ENCODE results near the gene GAS6.

The GAS6 gene

GRCh38 chr13:113819731-113820715 is 43.9 kb downstream of the GAS6 start:
- no peak for FAIRE-seq

- FAIRE-seq, result no peak
These were observed 44.5 kb downstream of the GAS6 start for GRCh38 chr13:113819341-113819730.

DNA sequence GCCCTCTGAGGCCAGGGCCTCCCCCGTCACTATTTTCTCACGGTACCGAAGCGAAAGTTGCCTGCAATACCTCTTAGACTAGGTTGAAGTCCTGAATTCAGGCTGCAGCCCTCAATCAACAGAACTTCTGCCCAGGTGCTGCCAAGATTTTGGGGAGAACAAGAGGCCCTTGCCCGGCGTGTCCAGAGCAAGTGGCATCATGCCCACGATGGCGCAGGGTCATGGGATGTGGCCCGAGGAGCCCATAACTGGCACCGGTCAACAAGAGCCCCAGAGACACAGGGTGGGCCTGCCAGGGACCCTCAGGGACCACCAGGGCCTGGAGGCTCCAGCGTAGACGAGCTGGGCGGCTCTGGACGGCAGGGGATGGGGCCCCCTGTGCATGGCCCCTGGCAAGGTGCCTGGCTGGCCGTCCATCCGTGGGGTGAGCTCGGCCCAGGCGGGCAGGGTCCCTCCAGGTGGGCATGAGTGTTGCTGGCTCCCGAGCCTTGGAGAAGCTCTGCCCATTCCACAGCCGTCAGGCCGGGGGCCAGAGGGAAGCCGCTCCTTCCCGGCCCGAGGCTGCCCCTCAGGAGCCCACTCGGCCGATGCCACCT is 45.1 kb downstream of the GAS6 start:
- FAIRE-seq, result no peak

DNA sequence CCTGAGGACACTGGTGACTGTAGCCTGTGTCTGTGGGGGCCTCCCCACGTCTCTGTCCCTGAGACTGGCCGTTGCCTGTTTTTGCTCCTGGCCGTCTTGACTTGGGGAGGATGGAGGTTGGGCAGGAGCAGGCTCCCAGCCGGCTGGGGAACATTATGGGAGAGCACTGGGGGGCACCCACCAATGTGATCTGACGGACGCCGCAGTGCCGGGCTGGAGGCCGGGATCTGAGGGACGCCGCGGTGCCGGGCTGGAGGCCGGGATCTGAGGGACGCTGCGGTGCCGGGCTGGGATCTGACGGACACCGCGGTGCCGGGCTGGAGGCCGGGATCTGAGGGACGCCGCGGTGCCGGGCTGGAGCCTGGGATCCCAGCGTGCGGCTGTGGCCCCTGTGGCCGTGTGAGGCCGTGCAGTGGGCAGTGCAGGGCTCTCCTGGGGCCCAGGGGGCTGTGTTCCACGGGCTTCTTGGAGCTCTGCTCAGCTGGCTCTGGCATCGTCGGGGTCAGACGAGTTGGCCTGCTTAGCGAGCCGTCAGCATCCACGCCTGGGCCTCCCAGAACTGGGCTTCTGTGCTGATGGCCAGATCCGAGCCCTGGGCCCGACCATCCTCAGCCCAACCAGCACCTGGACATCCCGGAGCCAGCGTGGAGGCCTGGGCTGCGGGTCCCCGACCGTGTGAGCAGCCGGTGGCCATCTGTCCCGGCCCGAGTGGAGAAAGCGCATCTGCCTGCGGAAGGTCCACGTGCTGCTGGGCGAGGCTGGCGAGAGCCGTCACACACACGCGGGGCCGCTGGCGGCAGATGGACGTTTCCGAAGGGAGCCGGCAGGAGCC is 45.8 kb downstream of the GAS6 start:
- no peak for FAIRE-seq

DNA sequence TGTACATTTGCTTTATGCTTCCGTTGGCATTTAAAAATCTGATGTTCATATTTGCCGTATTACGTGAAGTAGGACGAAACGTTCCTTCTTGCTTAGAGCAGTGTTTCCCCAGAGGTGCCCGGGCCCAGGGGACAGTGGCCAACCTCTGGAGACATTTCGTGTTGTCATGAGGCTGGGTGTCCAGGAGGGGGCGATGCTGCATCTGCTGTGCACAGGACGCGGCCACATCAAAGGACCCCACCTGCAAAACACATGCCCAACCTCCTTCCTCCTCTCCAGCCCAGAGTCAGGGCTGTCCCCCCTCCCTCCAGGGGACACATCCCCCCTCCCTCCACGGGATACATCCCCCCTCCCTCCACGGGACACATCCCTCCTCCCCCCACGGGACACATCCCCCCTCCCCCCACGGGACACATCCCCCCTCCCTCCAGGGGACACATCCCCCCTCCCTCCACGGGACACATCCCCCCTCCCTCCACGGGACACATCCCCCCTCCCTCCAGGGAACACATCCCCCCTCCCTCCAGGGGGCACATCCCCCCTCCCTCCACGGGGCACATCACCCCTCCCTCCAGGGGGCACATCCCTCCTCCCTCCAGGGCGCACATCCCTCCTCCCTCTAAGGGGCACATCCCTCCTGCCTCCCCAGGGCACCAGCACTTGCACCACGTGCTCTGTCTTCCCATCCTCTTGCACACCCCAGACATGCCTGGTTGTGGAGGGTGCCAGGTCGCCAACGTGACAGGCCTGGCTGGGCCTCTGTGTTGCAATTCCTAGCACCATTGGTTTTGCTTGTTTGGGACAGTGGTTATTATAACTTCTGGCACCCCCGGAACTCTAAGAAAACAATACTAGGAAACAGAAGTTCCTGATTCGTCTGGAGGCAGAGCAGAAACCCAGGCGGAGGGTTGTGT is 46.7 kb downstream of the GAS6 start:
- no peak for FAIRE-seq

GRCh38 chr13:113816254-113816929 is 47.5 kb downstream of the GAS6 start:
- no peak for FAIRE-seq

DNA sequence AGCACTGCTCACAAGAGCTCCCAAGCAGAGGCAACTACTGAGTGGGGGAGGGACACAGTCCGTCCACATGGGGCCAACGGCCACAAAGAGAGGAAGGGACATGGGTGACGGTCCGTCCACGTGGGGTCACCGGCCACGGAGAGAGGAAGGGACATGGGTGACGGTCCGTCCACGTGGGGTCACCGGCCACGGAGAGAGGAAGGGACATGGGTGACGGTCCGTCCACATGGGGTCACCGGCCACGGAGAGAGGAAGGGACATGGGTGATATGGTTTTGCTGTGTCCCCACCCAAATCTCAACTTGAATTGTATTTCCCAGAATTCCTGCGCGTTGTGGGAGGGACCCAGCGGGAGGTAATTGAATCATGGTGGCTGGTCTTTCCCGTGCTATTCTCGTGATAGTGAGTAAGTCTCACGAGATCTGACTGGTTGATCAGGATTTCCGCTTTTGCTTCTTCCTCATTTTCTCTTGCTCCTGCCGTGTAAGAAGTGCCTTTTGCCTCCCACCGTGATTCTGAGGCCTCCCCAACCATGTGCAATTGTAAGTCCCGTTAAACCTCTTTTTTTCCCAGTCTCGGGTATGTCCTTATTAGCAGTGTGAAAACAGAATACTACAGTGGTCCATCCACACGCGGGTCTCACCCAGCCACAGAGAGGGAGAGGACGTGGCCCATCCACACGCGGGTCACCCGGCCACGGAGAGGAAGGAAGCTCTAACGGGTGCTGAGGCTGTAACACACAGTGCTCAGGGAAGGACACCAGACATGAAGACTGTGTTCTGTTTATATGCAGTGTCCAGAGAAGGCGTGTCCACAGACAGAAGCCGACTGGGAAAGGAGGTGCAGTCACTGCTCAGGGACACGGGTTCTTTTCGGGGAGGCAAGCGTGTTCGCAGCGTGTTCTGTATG is 48.5 kb downstream of the GAS6 start:
- FAIRE-seq, result no peak

DNA sequence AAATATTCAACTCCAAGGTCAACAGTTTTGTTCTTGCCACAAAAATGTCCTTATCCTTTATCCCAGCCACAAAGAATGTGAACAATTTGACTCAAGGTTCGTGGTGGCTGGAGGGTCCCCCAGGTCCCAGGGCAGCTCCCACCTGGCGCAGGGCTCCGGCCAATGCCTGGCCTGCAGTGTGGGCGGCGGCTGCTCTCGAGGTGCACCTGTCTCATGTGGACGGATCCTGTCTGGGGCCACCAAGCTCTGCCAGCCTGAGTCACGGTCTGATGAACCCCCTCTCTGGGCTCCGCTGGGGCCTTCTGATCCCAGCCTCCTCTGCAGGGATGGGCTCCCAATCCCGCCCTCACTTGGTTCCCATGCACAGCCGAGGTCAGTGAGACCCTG is 49.4 kb downstream of the GAS6 start:
- no peak for FAIRE-seq

GRCh38 chr13:113813749-113814434 is 50.0 kb downstream of the GAS6 start:
- no peak for FAIRE-seq

GRCh38 chr13:113813070-113813748 is 50.7 kb downstream of the GAS6 start:
- no peak for FAIRE-seq

GRCh38 chr13:113812178-113813040 is 51.5 kb downstream of the GAS6 start:
- FAIRE-seq, result no peak

DNA sequence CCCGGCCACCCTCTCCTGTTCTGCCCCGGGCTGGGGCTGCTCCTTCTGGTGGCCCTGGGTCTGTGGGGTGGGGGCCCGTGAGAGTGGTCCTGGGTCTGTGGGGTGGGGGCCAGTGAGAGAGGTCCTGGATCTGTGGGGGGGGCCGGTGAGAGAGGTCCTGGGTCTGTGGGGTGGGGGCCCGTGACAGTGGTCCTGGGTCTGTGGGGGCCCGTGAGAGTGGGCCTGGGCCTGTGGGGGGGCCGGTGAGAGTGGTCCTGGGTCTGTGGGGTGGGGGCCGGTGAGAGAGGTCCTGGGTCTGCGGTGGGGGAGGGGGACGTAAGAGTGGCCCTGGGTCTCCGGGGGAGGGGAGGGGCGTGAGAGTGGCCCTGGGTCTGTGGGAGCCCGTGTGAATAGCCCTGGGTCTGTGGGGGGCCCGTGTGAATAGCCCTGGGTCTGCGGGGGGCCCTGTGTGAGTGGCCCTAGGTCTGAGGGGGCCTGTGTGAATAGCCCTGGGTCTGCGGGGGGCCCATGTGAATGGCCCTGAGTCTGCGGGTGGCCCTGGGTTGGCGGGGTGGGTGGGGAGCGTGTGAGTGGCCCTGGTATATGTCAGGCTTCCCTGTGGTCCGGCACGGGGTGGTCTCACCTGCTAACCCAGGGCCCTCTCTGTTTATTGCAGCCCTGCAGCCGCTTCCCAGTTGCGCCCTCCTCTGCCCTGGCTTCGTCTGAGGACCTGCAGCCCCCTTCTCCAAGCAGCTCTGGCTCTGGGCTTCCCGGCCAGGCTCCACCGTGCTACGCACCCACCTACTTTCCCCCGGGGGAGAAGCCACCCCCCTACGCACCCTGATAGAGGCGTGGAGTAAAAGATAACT is 52.6 kb downstream of the GAS6 start:
- no peak for FAIRE-seq

DNA sequence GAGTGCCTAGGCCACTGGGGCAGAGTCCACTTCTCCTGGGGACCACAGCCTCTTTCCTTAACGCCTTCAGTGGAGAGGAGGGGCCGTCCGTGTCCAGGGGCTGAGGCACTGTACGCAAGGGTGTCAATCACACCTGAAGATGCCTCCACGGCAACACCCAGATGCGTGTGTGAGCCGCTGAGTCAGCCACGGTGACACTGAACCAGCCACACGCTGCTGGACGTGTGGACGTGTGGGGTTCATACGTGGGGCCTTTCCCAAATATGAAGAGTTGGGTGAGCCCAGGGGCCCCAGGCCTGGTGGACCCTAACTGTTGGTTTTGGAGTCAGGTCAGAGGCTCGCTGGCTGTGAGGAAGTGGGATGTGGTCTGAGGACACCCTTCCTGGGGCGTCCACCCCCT is 53.2 kb downstream of the GAS6 start:
- FAIRE-seq, result no peak

- no peak for FAIRE-seq
These were observed 53.9 kb downstream of the GAS6 start for GRCh38 chr13:113809934-113810333.

DNA sequence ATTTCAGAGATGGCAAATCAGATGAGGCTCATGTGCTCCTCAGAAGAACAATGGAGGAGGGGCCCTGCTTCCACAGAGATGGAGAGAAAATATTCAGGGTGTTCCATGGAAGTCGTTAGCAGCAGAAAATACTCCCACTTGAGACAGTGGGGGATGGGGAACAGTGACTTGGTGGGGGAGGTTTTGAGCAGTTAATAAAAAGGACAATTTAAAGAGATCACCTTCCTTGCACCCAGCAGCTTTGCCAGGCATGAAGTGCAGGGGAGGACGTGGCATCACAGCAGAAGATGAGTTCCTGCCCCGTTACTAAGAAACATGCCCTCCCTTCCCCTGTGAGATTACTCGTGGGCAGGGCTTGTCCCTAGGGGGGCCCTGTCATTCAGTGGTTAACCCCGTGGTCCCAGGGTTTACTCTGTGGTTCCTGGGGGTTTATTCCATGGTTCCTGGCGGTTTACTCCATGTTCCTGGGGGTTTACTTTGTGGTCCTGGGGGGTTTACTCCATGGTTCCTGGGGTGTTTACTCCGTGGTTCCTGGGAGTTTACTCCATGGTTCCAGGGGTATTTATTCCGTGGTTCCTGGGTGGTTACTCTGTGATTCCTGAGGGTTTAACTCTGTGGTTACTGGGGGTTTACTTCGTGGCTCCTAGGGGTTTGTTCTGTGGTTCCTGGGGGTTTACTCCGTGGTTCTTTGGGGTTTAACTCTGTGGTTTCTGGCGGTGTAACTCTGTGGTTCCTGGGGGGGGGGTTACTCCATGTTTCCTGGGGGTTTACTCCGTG is 55.6 kb downstream of the GAS6 start:
- no peak for FAIRE-seq

DNA sequence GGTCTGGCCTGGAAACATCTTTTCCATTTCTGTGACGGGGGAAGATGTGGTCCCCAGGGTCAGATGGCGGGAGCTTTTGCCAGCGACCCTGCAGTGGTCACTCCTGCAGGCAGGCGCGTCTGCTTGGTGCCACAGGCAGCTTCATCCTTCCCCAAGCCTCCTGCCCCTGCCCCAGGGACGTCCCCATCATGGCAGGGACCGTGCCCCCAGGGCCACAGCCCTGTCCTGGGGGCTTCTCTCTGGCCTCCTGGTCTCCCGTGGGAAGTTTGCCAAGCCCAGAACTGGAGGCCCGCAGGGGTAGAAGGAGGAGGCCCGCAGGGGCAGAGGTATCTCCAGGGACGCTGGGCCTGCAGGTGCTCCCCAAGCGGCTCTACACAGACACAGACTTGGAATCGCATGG is 57.4 kb downstream of the GAS6 start:
- no peak for FAIRE-seq

DNA sequence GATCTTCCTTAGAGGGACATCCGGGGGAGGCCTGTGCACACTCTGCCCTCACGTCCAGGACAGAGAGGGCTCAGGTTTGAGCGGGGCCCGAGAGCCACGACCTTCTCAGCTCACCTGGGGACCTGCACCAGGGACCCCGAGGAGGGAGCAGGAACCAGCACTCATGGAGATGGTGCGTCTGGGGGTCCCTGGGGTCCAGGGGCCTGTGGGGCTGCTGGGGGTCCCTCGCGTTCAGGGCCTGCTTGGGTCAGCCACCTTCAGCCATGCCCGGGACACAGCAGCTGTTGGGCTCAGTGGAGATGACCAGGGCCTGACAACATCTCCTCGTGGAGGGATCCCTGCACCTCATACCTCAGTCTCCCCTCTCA is 57.8 kb downstream of the GAS6 start:
- FAIRE-seq, result no peak
